ENCODE measurements around the gene PTBP3. TPM values are rescaled to one million over a fixed set of nuclear protein-coding genes. Genes with fewer than 3 reads are reported as not detected.

PTBP3 gene
- total RNA-seq, 1 experiment from 2014 or later = 57.1 TPM

- ChIA-PET CTCF (no interaction called here), POLR2A (ENCODE audit: low non-redundant PET) (no interaction called here)
- no peak overlapping the region for H3K4me3 ChIP-seq (ENCODE audit: low read depth, low read length, poor library complexity, severe bottlenecking)
- H3K9me3 ChIP-seq (ENCODE audit: low read depth, low read length, poor library complexity, severe bottlenecking) = no peaks in the 10 kb centered on the region
- no peaks in the 10 kb centered on the region for H3K27me3 ChIP-seq (replicated peaks; ENCODE audit: insufficient read depth, low read depth, low read length, poor library complexity)
- no peaks in the 10 kb centered on the region for H3K36me3 ChIP-seq (ENCODE audit: insufficient read depth, low read length, poor library complexity, severe bottlenecking)
- no peak for DNase-seq (ENCODE audit: low spot score)
- peaks cover 17% of the 10 kb centered on the region for H3K4me1 ChIP-seq (ENCODE audit: insufficient read depth, low read length, poor library complexity, severe bottlenecking)
- no TSS peak for BruUV-seq (replicated peaks)
- H3K27ac ChIP-seq (ENCODE audit: low read depth, low read length, poor library complexity, severe bottlenecking) = no peak overlapping the region
- intact Hi-C loops (cut with micrococcal nuclease; ENCODE audit: unreplicated experiment) = no loop called here
- TF ChIP-seq CTCF (conservative IDR thresholded peaks at IDR 0.05; ENCODE audit: low read depth, low read length) (no peak), EZH2 (IDR thresholded peaks at IDR 0.05; ENCODE audit: borderline replicate concordance, low read depth, low read length, poor library complexity, severe bottlenecking) (no peak)
These were observed 22.0 kb upstream of the PTBP3 start for GRCh38 chr9:112355427-112355897.

GRCh38 chr9:112354081-112354743, 20.8 kb upstream of the PTBP3 start:
- Histone ChIP-seq H3K36me3 (ENCODE audit: insufficient read depth, low read length, poor library complexity, severe bottlenecking) (no peaks in the 10 kb centered on the region), H3K27ac (ENCODE audit: low read depth, low read length, poor library complexity, severe bottlenecking) (no peak overlapping the region), H3K9me3 (ENCODE audit: low read depth, low read length, poor library complexity, severe bottlenecking) (no peaks in the 10 kb centered on the region), H3K4me1 (ENCODE audit: insufficient read depth, low read length, poor library complexity, severe bottlenecking) (peaks cover 17% of the 10 kb centered on the region), H3K27me3 (replicated peaks; ENCODE audit: insufficient read depth, low read depth, low read length, poor library complexity) (no peaks in the 10 kb centered on the region), H3K4me3 (ENCODE audit: low read depth, low read length, poor library complexity, severe bottlenecking) (no peak overlapping the region)
- TF ChIP-seq CTCF (conservative IDR thresholded peaks at IDR 0.05; ENCODE audit: low read depth, low read length) (no peak), EZH2 (IDR thresholded peaks at IDR 0.05; ENCODE audit: borderline replicate concordance, low read depth, low read length, poor library complexity, severe bottlenecking) (no peak)
- ChIA-PET POLR2A (ENCODE audit: low non-redundant PET) (no interaction called here), CTCF (no interaction called here)
- intact Hi-C loops (cut with micrococcal nuclease; ENCODE audit: unreplicated experiment) = no loop called here
- no peak for DNase-seq (ENCODE audit: low spot score)
- BruUV-seq (replicated peaks) = no TSS peak

- Histone ChIP-seq H3K4me3 (ENCODE audit: low read depth, low read length, poor library complexity, severe bottlenecking) (no peak overlapping the region), H3K27me3 (replicated peaks; ENCODE audit: insufficient read depth, low read depth, low read length, poor library complexity) (no peaks in the 10 kb centered on the region), H3K36me3 (ENCODE audit: insufficient read depth, low read length, poor library complexity, severe bottlenecking) (no peaks in the 10 kb centered on the region), H3K9me3 (ENCODE audit: low read depth, low read length, poor library complexity, severe bottlenecking) (no peaks in the 10 kb centered on the region), H3K4me1 (ENCODE audit: insufficient read depth, low read length, poor library complexity, severe bottlenecking) (peaks cover 33% of the 10 kb centered on the region), H3K27ac (ENCODE audit: low read depth, low read length, poor library complexity, severe bottlenecking) (no peak overlapping the region)
- DNase-seq (ENCODE audit: low spot score) = no peak
- CTCF ChIA-PET = no interaction called here
- POLR2A ChIA-PET (ENCODE audit: low non-redundant PET) = no interaction called here
- BruUV-seq (replicated peaks) = no TSS peak
- no peak for TF ChIP-seq CTCF (conservative IDR thresholded peaks at IDR 0.05; ENCODE audit: low read depth, low read length)
- TF ChIP-seq EZH2 (IDR thresholded peaks at IDR 0.05; ENCODE audit: borderline replicate concordance, low read depth, low read length, poor library complexity, severe bottlenecking) = no peak
- intact Hi-C loops (cut with micrococcal nuclease; ENCODE audit: unreplicated experiment) = no loop called here
These were observed 18.8 kb upstream of the PTBP3 start for GRCh38 chr9:112352209-112352608.
